H1 (cell line): Measurements from ENCODE around the gene TRABD2B. TPM values are rescaled to one million over a fixed set of nuclear protein-coding genes. Genes with fewer than 3 reads are reported as not detected.

Experiments used
- CTCF ChIA-PET: fragments of 300-600 bp; sonication (Branson Sonifier 250); formaldehyde crosslinking; loops from one replicate; lab custom pipeline; 2021; ENCODE audit not compliant: partially characterized antibody; lab: Charles Lee
- POLR2A ChIA-PET: fragments of 300-600 bp; sonication (Branson Sonifier 250); formaldehyde crosslinking; loops from one replicate; lab custom pipeline; 2021; ENCODE audit warnings: inconsistent platforms; ENCODE audit not compliant: partially characterized antibody; lab: Charles Lee
- DNase-seq, 2 experiments: peaks; one replicate each; pipeline versions ENCODE4 v3.0.0 to v3.0.0-alpha.2; 2010 to 2022; ENCODE audit warnings: low spot score in 2 of 2, low read depth in 1 of 2, mixed read lengths in 1 of 2
- FAIRE-seq: peaks from 2 replicates; lab custom pipeline; 2011; peaks lifted over from hg19 to GRCh38; lab: Jason Lieb, UNC
- H2AFZ ChIP-seq: 2 replicates; pipeline ENCODE4 v1.8.1; 2012; ENCODE audit warnings: low read length, inconsistent platforms
- H2AK5ac ChIP-seq: 2 replicates; pipeline ENCODE4 v1.6.1; 2013; ENCODE audit warnings: low read depth, low read length
- H2BK120ac ChIP-seq: replicated peaks from 2 replicates; pipeline ENCODE3; 2013; ENCODE audit warnings: low read depth, low read length, inconsistent platforms
- H2BK12ac ChIP-seq: 2 replicates; pipeline ENCODE4 v1.6.1; 2013; ENCODE audit warnings: low read depth, low read length
- H2BK15ac ChIP-seq: 2 replicates; pipeline ENCODE4 v1.6.1; 2013; ENCODE audit warnings: low read length
- H2BK20ac ChIP-seq: 2 replicates; pipeline ENCODE4 v1.6.1; 2013; ENCODE audit warnings: low read length
- H2BK5ac ChIP-seq: 2 replicates; pipeline ENCODE4 v1.6.1; 2013; ENCODE audit warnings: low read depth, low read length
- H3K14ac ChIP-seq: 2 replicates; pipeline ENCODE4 v1.6.1; 2013; ENCODE audit warnings: inconsistent platforms; ENCODE audit not compliant: insufficient read length
- H3K18ac ChIP-seq: 2 replicates; pipeline ENCODE4 v1.6.1; 2013; ENCODE audit warnings: low read length; ENCODE audit errors: extremely low read depth
- H3K23ac ChIP-seq: 2 replicates; pipeline ENCODE4 v1.6.1; 2013; ENCODE audit warnings: inconsistent platforms; ENCODE audit not compliant: insufficient read length
- H3K23me2 ChIP-seq: 2 replicates; pipeline ENCODE4 v1.6.1; 2013; ENCODE audit warnings: low read depth, low read length
- H3K27ac ChIP-seq: 2 replicates; pipeline ENCODE4 v1.6.1; 2011; ENCODE audit warnings: low read depth, low read length, inconsistent platforms
- H3K27me3 ChIP-seq, 4 experiments: replicated peaks in 1 of 4; 1 replicate in 1 of 4; 2 replicates in 3 of 4; pipeline versions ENCODE4 v1.6.1 to v1.8.1; 2011 to 2013; ENCODE audit warnings: low read length in 3 of 4, mild to moderate bottlenecking in 3 of 4, inconsistent platforms in 2 of 4, mixed read lengths in 2 of 4, moderate library complexity in 1 of 4; ENCODE audit not compliant: control insufficient read depth in 3 of 4, insufficient read depth in 3 of 4; ENCODE audit errors: extremely low read depth in 1 of 4
- H3K36me3 ChIP-seq, 4 experiments: 2 replicates each; pipeline versions ENCODE4 v1.6.1 to v1.8.1; 2011 to 2013; ENCODE audit warnings: mild to moderate bottlenecking in 4 of 4, low read length in 3 of 4, moderate library complexity in 2 of 4, control low read depth in 1 of 4, inconsistent platforms in 1 of 4; ENCODE audit not compliant: insufficient read depth in 4 of 4, control insufficient read depth in 2 of 4
- H3K4ac ChIP-seq: replicated peaks from 2 replicates; pipeline ENCODE3; 2013; ENCODE audit warnings: low read length, low read depth, mixed read lengths, inconsistent platforms; ENCODE audit not compliant: insufficient read length
- H3K4me1 ChIP-seq, 4 experiments: replicated peaks in 1 of 4; 1 replicate in 1 of 4; 2 replicates in 3 of 4; pipeline versions ENCODE4 v1.6.1 to v1.8.1; 2011 to 2013; ENCODE audit warnings: low read length in 3 of 4, inconsistent platforms in 2 of 4, mixed read lengths in 1 of 4; ENCODE audit not compliant: insufficient read depth in 4 of 4, control insufficient read depth in 3 of 4
- H3K4me2 ChIP-seq, 2 experiments: 2 replicates each; pipeline versions ENCODE4 v1.6.1 to v1.8.1; 2011 to 2013; ENCODE audit warnings: low read depth in 2 of 2, low read length in 2 of 2, control low read depth in 1 of 2, inconsistent platforms in 1 of 2, mild to moderate bottlenecking in 1 of 2; ENCODE audit not compliant: insufficient read depth in 1 of 2
- H3K4me3 ChIP-seq, 4 experiments: fragments of 200-600, 300-600 bp in 1 of 4; sonication (generic), shearing (Covaris generic), sonication (Bioruptor Twin) in 1 of 4; 2 replicates each; pipeline versions ENCODE4 v1.5.1 to v1.8.1; 2011 to 2016; ENCODE audit warnings: low read length in 4 of 4, low read depth in 3 of 4, control low read depth in 2 of 4, inconsistent platforms in 2 of 4, mild to moderate bottlenecking in 2 of 4, mixed read lengths in 1 of 4, moderate library complexity in 1 of 4; ENCODE audit not compliant: insufficient read depth in 2 of 4; ENCODE audit errors: extremely low read depth in 1 of 4
- H3K56ac ChIP-seq: replicated peaks from 2 replicates; pipeline ENCODE3; 2013; ENCODE audit warnings: low read depth, mild to moderate bottlenecking, mixed read lengths, low read length, inconsistent platforms; ENCODE audit not compliant: insufficient read length
- H3K79me1 ChIP-seq: 2 replicates; pipeline ENCODE4 v1.6.1; 2013; ENCODE audit warnings: low read depth, low read length, control low read depth
- H3K79me2 ChIP-seq, 2 experiments: 2 replicates each; pipeline versions ENCODE4 v1.6.1 to v1.8.1; 2012 to 2013; ENCODE audit warnings: low read length in 2 of 2, mild to moderate bottlenecking in 2 of 2, inconsistent platforms in 1 of 2; ENCODE audit not compliant: insufficient read depth in 2 of 2, control insufficient read depth in 1 of 2
- H3K9ac ChIP-seq, 4 experiments: replicated peaks in 1 of 4; 1 replicate in 1 of 4; 2 replicates in 3 of 4; pipeline versions ENCODE4 v1.6.1 to v1.8.1; 2011 to 2013; ENCODE audit warnings: low read depth in 3 of 4, low read length in 3 of 4, control low read depth in 2 of 4, mild to moderate bottlenecking in 2 of 4, moderate library complexity in 2 of 4, inconsistent platforms in 1 of 4; ENCODE audit errors: extremely low read depth in 1 of 4
- H3K9me3 ChIP-seq, 2 experiments: 2 replicates each; pipeline versions ENCODE4 v1.6.1 to v1.8.1; 2012 to 2013; ENCODE audit warnings: mild to moderate bottlenecking in 2 of 2, moderate library complexity in 2 of 2, control low read depth in 1 of 2, inconsistent platforms in 1 of 2, low read depth in 1 of 2, low read length in 1 of 2, mixed read lengths in 1 of 2; ENCODE audit not compliant: insufficient read depth in 2 of 2
- H4K20me1 ChIP-seq, 2 experiments: replicated peaks in 1 of 2; 2 replicates each; pipeline versions ENCODE3 to v1.8.1; 2011 to 2013; ENCODE audit warnings: inconsistent platforms in 2 of 2, low read length in 2 of 2, mild to moderate bottlenecking in 1 of 2; ENCODE audit not compliant: insufficient read depth in 2 of 2, control insufficient read depth in 1 of 2
- H4K5ac ChIP-seq: 2 replicates; pipeline ENCODE4 v1.6.1; 2013; ENCODE audit warnings: low read length, low read depth, mixed read lengths, inconsistent platforms; ENCODE audit not compliant: insufficient read length
- H4K8ac ChIP-seq: 2 replicates; pipeline ENCODE4 v1.8.0; 2013; ENCODE audit warnings: mild to moderate bottlenecking, moderate library complexity, low read length, inconsistent platforms; ENCODE audit not compliant: insufficient read depth; ENCODE audit errors: extremely low read depth
- H4K91ac ChIP-seq: replicated peaks from 2 replicates; pipeline ENCODE3; 2013; ENCODE audit warnings: low read length, mixed read lengths, inconsistent platforms; ENCODE audit not compliant: insufficient read length
- BACH1 ChIP-seq: IDR thresholded peaks from 2 replicates; pipeline ENCODE4 v1.6.1; 2012; ENCODE audit warnings: low read length, improper control_type of control experiment
- KDM5A ChIP-seq: fragments of 200-600 bp; IDR thresholded peaks from 2 replicates; pipeline ENCODE4 v1.7.1; 2012; ENCODE audit warnings: mild to moderate bottlenecking, low read length, inconsistent platforms, mixed read lengths
- WGBS, 2 experiments: shearing (Covaris generic) in 1 of 2; methylation state at CpG; one replicate each; pipeline versions ENCODE4 v1.1.6 to v1.1.7; 2013 to 2015; ENCODE audit warnings: low lambda C conversion rate in 2 of 2, mixed read lengths in 2 of 2, inconsistent platforms in 1 of 2, low coverage in 1 of 2, missing lambda C conversion rate in 1 of 2; ENCODE audit not compliant: insufficient replicate concordance in 2 of 2, insufficient coverage in 1 of 2, insufficient read length in 1 of 2; ENCODE audit errors: extremely low coverage in 1 of 2, missing lambda C conversion rate in 1 of 2; 5-methylcytosine and 5-hydroxymethylcytosine counted together
- polyA plus RNA-seq, 7 experiments: library from polyadenylated mRNA; depleted of rRNA in 3 of 7; stranded (reverse) in 5 of 7; unstranded in 2 of 7; fragments of >200 nt in 5 of 7; fragments of 200-250 nt in 2 of 7; gene quantifications; 1 replicate in 5 of 7; 2 replicates in 1 of 7; 4 replicates in 1 of 7; pipeline versions ENCODE4 v1.2.1 to v1.2.3, GENCODE V29; 2011 to 2013; ENCODE audit warnings: missing spikeins in 2 of 7, mixed read lengths in 2 of 7
- total RNA-seq: library from RNA; stranded (reverse); fragmentation: NEBNext Ultra II Directional; extraction: Animal tissue kit (Norgen Biotek cat#: 25700); gene quantifications from 2 replicates; pipeline ENCODE4 v1.2.1, GENCODE V29; 2021

Gene TRABD2B
- total and polyA plus RNA-seq, 2 of the 8 experiments (the other 6 are each of a cell fraction or from before 2014, with no cell fraction given) = 0.95 to 3.4 TPM

GRCh38 chr1:48000883-48001282 lies 3.7 kb upstream of the TRABD2B start:
- Histone ChIP-seq H3K27me3 (peaks cover 0 to 21% (median 18%) of the 10 kb centered on the region in 4 experiments; a peak in 6 of 7 replicates), H2AFZ (no peak overlapping the region), H2BK120ac (no peak overlapping the region), H4K5ac (no peak overlapping the region), H3K4ac (peak overlapping the region; percentile 4), H3K79me2 (no peaks in the 10 kb centered on the region), H3K9me3 (no peaks in the 10 kb centered on the region), H3K36me3 (no peaks in the 10 kb centered on the region), H4K20me1 (no peaks in the 10 kb centered on the region), H3K4me3 (no peak overlapping the region), H2BK15ac (no peak overlapping the region; the same call in 1 of the 2 replicates), H3K4me1 (peaks cover 5 to 23% (median 19%) of the 10 kb centered on the region in 4 experiments; a peak in 6 of 7 replicates), H4K91ac (peak overlapping the region; percentile 15), H4K8ac (no peak overlapping the region; the same call in 1 of the 2 replicates), H2BK5ac (no peak overlapping the region), H3K23ac (no peak overlapping the region), H2BK12ac (peak overlapping the region; percentile 89; the same call in 1 of the 2 replicates), H3K4me2 (no peak overlapping the region), H3K27ac (no peak overlapping the region), H3K14ac (no peak overlapping the region), H2AK5ac (no peak overlapping the region), H3K23me2 (peaks cover 10% of the 10 kb centered on the region; the same call in 1 of the 2 replicates), H3K56ac (no peak overlapping the region), H3K9ac (no peak overlapping the region), H2BK20ac (no peak overlapping the region), H3K18ac (peak overlapping the region; percentile 75; the same call in 1 of the 2 replicates), H3K79me1 (no peaks in the 10 kb centered on the region)
- no peak for TF ChIP-seq KDM5A
- TF ChIP-seq BACH1 = no peak
- no peak for DNase-seq
- CTCF ChIA-PET = interaction anchor here (0.9 to 8.2 kb wide), 7 partner anchors 8 to 92 kb away, joined by 3 to 158 read pairs (median 6); no protein-coding TSS in a partner anchor
- POLR2A ChIA-PET = no interaction called here
- 100% methylated on average over 1 of the region's 1 CpG; no CpG with 5 or more reads in 1 of the 2 experiments for WGBS, 2 experiments
- FAIRE-seq = no peak
